Measurements from ENCODE around the gene ATOX1.
"Not testable (repeated sequence)": the region's sequence is repeated elsewhere in the genome, so short reads cannot be mapped to it uniquely, and the experiment has no call there.

The ATOX1 gene

GRCh38 chr5:151733358-151734063 is 24.9 kb downstream of the ATOX1 start:
- DNase-seq, result no peak

- no peak for DNase-seq
Observed at GRCh38 chr5:151730381-151730780, 28.1 kb downstream of the ATOX1 start.

GRCh38 chr5:151729597-151729996 is 28.8 kb downstream of the ATOX1 start:
- DNase-seq, result not testable (repeated sequence)

GRCh38 chr5:151724360-151724759 is 34.1 kb downstream of the ATOX1 start:
- DNase-seq, result no peak

GRCh38 chr5:151722546-151722945 is 35.9 kb downstream of the ATOX1 start:
- DNase-seq, result no peak

- no peak for DNase-seq
Observed at GRCh38 chr5:151721812-151722391, 36.5 kb downstream of the ATOX1 start.

- DNase-seq, result no peak
Observed at GRCh38 chr5:151721087-151721646, 37.3 kb downstream of the ATOX1 start.

- DNase-seq, result no peak
Observed at GRCh38 chr5:151720215-151720614, 38.2 kb downstream of the ATOX1 start.

- no peak for DNase-seq
Observed at GRCh38 chr5:151719228-151720000, 39.0 kb downstream of the ATOX1 start.

- DNase-seq, result peak; percentile 71
Observed at GRCh38 chr5:151718646-151719045, 39.8 kb downstream of the ATOX1 start.

GRCh38 chr5:151718153-151718552 is 40.3 kb downstream of the ATOX1 start:
- DNase-seq, result peak; percentile 56

GRCh38 chr5:151717416-151717815 is 41.0 kb downstream of the ATOX1 start:
- DNase-seq, result no peak

GRCh38 chr5:151709109-151709735 is 49.2 kb downstream of the ATOX1 start:
- DNase-seq, result no peak

- no peak for DNase-seq
Observed at GRCh38 chr5:151708126-151708525, 50.3 kb downstream of the ATOX1 start.

- DNase-seq, result peak; percentile 82
Observed at GRCh38 chr5:151707567-151707966, 50.9 kb downstream of the ATOX1 start.

- DNase-seq, result no peak
Observed at GRCh38 chr5:151706906-151707305, 51.5 kb downstream of the ATOX1 start.

- DNase-seq, result no peak
Observed at GRCh38 chr5:151703780-151704179, 54.7 kb downstream of the ATOX1 start.

GRCh38 chr5:151703227-151703626 is 55.2 kb downstream of the ATOX1 start:
- DNase-seq, result no peak

GRCh38 chr5:151700820-151701219 is 57.6 kb downstream of the ATOX1 start:
- DNase-seq, result no peak

- peak; percentile 5 for DNase-seq
Observed at GRCh38 chr5:151700296-151700695, 58.1 kb downstream of the ATOX1 start.

- DNase-seq, result peak; percentile 96
Observed at GRCh38 chr5:151699071-151699901, 59.1 kb downstream of the ATOX1 start.

- not testable (repeated sequence) for DNase-seq
Observed at GRCh38 chr5:151698081-151698480, 60.4 kb downstream of the ATOX1 start.

All from femur (tissue), 1 donor.